HepG2 (cell line): Measurements from ENCODE around the gene SIVA1. TPM values are rescaled to one million over a fixed set of nuclear protein-coding genes. Genes with fewer than 3 reads are reported as not detected.

Experiments
- FOXP4 ChIP-seq: sonication (generic); formaldehyde crosslinking; IDR thresholded peaks from 2 replicates; pipeline ENCODE4 v1.4.0; 2020; ENCODE audit warnings: missing genetic modification reagents
- KLF16 ChIP-seq, 2 experiments: sonication (generic) in 1 of 2; formaldehyde crosslinking in 1 of 2; IDR thresholded peaks; 2 replicates each; pipeline versions ENCODE4 v1.6.1 to v1.8.0; 2016 to 2023; ENCODE audit warnings: missing genetic modification reagents in 2 of 2, missing compliant biosample characterization in 1 of 2
- PCBP2 ChIP-seq: fragments of 200-400 bp; formaldehyde crosslinking; optimal IDR thresholded peaks from 2 replicates; pipeline ENCODE3; 2018; ENCODE audit warnings: low read length, low read depth; ENCODE audit not compliant: poor library complexity, severe bottlenecking
- RNF219 ChIP-seq: sonication (generic); formaldehyde crosslinking; IDR thresholded peaks from 2 replicates; pipeline ENCODE4 v1.5.0; 2020; ENCODE audit warnings: mild to moderate bottlenecking, missing genetic modification reagents
- SMARCC2 ChIP-seq: fragments of 450-650 bp; IDR thresholded peaks from 2 replicates; pipeline ENCODE4 v1.6.1; 2017; ENCODE audit warnings: antibody characterized with exemption, mild to moderate bottlenecking
- SP2 ChIP-seq: sonication (generic); formaldehyde crosslinking; IDR thresholded peaks from 2 replicates; pipeline ENCODE4 v1.5.1; 2020; ENCODE audit warnings: mild to moderate bottlenecking, missing genetic modification reagents
- ZFP36L1 ChIP-seq: sonication (generic); formaldehyde crosslinking; IDR thresholded peaks from 2 replicates; pipeline ENCODE4 v1.8.0; 2022; ENCODE audit warnings: mild to moderate bottlenecking, missing genetic modification reagents, moderate library complexity
- ZKSCAN5 ChIP-seq: sonication (generic); formaldehyde crosslinking; IDR thresholded peaks from 2 replicates; pipeline ENCODE4 v1.5.1; 2020; ENCODE audit warnings: mild to moderate bottlenecking, missing genetic modification reagents
- ZKSCAN8 ChIP-seq: IDR thresholded peaks from 2 replicates; pipeline ENCODE4 v1.6.1; 2016; ENCODE audit warnings: borderline replicate concordance, missing genetic modification reagents, missing compliant biosample characterization
- ZNF143 ChIP-seq: sonication (generic); formaldehyde crosslinking; IDR thresholded peaks from 2 replicates; pipeline ENCODE4 v1.4.0; 2020; ENCODE audit warnings: missing genetic modification reagents
- ZNF275 ChIP-seq: sonication (generic); formaldehyde crosslinking; IDR thresholded peaks from 2 replicates; pipeline ENCODE4 v1.8.0; 2022; ENCODE audit warnings: missing genetic modification reagents, mild to moderate bottlenecking, inconsistent platforms, borderline replicate concordance
- ZNF629 ChIP-seq: sonication (generic); formaldehyde crosslinking; conservative IDR thresholded peaks from 2 replicates; pipeline ENCODE4 v1.5.0; 2020; ENCODE audit warnings: missing genetic modification reagents
- ZSCAN25 ChIP-seq: sonication (generic); formaldehyde crosslinking; IDR thresholded peaks from 2 replicates; pipeline ENCODE4 v1.8.0; 2022; ENCODE audit warnings: mild to moderate bottlenecking, missing genetic modification reagents
- polyA plus RNA-seq, 8 experiments: library from polyadenylated mRNA; depleted of rRNA in 3 of 8; stranded (reverse) in 7 of 8; unstranded in 1 of 8; fragments of >200 nt; fragmentation: Illumina TruSeq in 4 of 8; extraction: Trizol in 4 of 8; gene quantifications; 2 replicates each; pipeline versions ENCODE4 v1.2.1 to v1.2.3, GENCODE V29; 2011 to 2016; ENCODE audit warnings: low read depth in 4 of 8, missing spikeins in 1 of 8, mixed read lengths in 1 of 8; ENCODE audit not compliant: insufficient read depth in 1 of 8
- total RNA-seq, 5 experiments: library from RNA; depleted of rRNA; stranded (reverse); fragments of >200 nt; fragmentation: Illumina TruSeq; extraction: Trizol; gene quantifications; 2 replicates each; pipeline ENCODE4 v1.2.3, GENCODE V29; 2016; ENCODE audit warnings: low read depth in 1 of 5
- TF ChIP-seq, protein P1 (sequence below): sonication (generic); formaldehyde crosslinking; IDR thresholded peaks from 2 replicates; pipeline ENCODE4 v1.4.0; 2020; ENCODE audit warnings: missing genetic modification reagents
- TF ChIP-seq, protein P2 (sequence below): fragments of 450-650 bp; IDR thresholded peaks from 2 replicates; pipeline ENCODE4 v1.6.1; 2016
- TF ChIP-seq, protein P3 (sequence below): sonication (generic); formaldehyde crosslinking; IDR thresholded peaks from 2 replicates; pipeline ENCODE4 v1.9.0; 2021; ENCODE audit warnings: missing genetic modification reagents, borderline replicate concordance

The SIVA1 gene
- total and polyA plus RNA-seq, 2 of the 13 experiments (the other 11 are each of a cell fraction or from before 2014, with no cell fraction given) = 123 to 186 TPM

DNA sequence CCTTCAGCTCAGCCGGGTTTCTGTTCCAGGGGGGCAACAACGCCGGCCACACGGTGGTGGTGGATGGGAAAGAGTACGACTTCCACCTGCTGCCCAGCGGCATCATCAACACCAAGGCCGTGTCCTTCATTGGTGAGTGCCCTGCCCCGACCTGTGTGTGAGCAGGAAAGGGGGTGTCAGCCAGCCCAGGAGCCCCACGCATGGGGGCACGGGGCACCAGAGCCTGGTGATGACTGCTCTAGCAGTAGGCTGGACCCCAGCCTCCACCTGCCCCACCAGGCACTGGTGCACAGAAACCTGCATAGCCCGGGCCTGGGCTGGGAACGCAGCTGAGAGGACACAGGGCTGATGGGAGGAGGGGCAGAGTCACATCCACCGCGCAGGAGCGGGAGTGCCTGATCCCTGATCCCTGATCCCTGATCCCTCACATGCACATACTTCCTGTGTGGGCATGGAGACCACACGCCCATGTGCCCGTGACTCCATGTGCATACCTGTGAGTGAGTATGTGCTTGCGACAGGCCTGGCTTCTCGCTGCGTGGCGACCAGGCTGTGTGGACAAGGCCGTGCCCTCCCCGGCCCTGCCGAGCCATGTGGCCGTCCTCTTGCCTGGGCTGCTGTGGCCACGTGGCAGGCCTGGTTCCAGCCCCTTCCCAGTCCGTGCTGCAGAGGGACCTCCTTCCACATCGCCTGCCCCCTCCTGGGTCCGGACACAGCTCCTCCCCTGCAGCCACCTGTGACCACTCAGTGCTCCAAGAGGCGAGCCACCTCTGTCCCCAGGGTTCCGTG is 17.8 kb upstream of the SIVA1 start (continued):
- TF ChIP-seq, protein P1, sequence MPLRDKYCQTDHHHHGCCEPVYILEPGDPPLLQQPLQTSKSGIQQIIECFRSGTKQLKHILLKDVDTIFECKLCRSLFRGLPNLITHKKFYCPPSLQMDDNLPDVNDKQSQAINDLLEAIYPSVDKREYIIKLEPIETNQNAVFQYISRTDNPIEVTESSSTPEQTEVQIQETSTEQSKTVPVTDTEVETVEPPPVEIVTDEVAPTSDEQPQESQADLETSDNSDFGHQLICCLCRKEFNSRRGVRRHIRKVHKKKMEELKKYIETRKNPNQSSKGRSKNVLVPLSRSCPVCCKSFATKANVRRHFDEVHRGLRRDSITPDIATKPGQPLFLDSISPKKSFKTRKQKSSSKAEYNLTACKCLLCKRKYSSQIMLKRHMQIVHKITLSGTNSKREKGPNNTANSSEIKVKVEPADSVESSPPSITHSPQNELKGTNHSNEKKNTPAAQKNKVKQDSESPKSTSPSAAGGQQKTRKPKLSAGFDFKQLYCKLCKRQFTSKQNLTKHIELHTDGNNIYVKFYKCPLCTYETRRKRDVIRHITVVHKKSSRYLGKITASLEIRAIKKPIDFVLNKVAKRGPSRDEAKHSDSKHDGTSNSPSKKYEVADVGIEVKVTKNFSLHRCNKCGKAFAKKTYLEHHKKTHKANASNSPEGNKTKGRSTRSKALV (CRISPR knock-in tag) = no peak
- TF ChIP-seq SMARCC2 (no peak), SP2 (CRISPR knock-in tag) (no peak; the same call in 1 of the 2 replicates), ZKSCAN5 (CRISPR knock-in tag) (0 out of 2 replicates have a peak, but pooled peaks have one; percentile 36), ZSCAN25 (CRISPR knock-in tag) (0 out of 2 replicates have a peak, but pooled peaks have one; percentile 39), FOXP4 (no peak; the same call in 1 of the 2 replicates), RNF219 (CRISPR knock-in tag) (no peak), ZNF143 (CRISPR knock-in tag) (peak; percentile 10; the same call in 1 of the 2 replicates), KLF16 (CRISPR knock-in tag; IDR thresholded peaks at IDR 0.05) (peak; percentile 55 to 87; a peak in 1 of 4 replicates), ZFP36L1 (CRISPR knock-in tag) (peak; percentile 95; the same call in 1 of the 2 replicates), PCBP2 (no peak), ZKSCAN8 (CRISPR knock-in tag) (no peak), ZNF629 (CRISPR knock-in tag) (no peak), ZNF275 (CRISPR knock-in tag) (no peak)
- TF ChIP-seq, protein P2, sequence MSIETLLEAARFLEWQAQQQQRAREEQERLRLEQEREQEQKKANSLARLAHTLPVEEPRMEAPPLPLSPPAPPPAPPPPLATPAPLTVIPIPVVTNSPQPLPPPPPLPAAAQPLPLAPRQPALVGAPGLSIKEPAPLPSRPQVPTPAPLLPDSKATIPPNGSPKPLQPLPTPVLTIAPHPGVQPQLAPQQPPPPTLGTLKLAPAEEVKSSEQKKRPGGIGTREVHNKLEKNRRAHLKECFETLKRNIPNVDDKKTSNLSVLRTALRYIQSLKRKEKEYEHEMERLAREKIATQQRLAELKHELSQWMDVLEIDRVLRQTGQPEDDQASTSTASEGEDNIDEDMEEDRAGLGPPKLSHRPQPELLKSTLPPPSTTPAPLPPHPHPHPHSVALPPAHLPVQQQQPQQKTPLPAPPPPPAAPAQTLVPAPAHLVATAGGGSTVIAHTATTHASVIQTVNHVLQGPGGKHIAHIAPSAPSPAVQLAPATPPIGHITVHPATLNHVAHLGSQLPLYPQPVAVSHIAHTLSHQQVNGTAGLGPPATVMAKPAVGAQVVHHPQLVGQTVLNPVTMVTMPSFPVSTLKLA = peak; percentile 90
- TF ChIP-seq, protein P3, sequence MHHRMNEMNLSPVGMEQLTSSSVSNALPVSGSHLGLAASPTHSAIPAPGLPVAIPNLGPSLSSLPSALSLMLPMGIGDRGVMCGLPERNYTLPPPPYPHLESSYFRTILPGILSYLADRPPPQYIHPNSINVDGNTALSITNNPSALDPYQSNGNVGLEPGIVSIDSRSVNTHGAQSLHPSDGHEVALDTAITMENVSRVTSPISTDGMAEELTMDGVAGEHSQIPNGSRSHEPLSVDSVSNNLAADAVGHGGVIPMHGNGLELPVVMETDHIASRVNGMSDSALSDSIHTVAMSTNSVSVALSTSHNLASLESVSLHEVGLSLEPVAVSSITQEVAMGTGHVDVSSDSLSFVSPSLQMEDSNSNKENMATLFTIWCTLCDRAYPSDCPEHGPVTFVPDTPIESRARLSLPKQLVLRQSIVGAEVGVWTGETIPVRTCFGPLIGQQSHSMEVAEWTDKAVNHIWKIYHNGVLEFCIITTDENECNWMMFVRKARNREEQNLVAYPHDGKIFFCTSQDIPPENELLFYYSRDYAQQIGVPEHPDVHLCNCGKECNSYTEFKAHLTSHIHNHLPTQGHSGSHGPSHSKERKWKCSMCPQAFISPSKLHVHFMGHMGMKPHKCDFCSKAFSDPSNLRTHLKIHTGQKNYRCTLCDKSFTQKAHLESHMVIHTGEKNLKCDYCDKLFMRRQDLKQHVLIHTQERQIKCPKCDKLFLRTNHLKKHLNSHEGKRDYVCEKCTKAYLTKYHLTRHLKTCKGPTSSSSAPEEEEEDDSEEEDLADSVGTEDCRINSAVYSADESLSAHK (CRISPR knock-in tag) = no peak
